Measurements from ENCODE around the gene TSGA10. TPM values are rescaled to one million over a fixed set of nuclear protein-coding genes. Genes with fewer than 3 reads are reported as not detected.

TSGA10 gene
- total RNA-seq, 1 donor, result 3.0 TPM

DNA sequence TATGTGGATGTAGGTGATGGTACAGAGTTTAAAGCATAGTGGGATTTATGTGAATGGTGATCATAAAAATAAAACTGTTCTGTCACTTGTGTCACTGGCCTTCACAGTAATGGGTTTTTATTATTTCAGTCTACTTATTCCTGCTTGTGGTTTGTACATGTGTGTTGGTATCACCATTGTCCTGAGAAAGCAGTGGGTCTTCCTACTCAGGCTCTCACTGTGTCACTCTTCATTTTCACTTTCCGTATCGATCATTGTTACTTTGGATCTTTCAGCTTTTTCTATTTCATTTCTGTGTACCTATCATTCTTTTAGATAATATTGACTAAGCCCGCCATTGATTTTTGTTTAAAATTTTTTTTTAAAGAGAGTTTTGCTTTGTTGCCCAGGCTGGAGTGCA is 33.6 kb upstream of the TSGA10 start:
- TF ChIP-seq, protein P1, sequence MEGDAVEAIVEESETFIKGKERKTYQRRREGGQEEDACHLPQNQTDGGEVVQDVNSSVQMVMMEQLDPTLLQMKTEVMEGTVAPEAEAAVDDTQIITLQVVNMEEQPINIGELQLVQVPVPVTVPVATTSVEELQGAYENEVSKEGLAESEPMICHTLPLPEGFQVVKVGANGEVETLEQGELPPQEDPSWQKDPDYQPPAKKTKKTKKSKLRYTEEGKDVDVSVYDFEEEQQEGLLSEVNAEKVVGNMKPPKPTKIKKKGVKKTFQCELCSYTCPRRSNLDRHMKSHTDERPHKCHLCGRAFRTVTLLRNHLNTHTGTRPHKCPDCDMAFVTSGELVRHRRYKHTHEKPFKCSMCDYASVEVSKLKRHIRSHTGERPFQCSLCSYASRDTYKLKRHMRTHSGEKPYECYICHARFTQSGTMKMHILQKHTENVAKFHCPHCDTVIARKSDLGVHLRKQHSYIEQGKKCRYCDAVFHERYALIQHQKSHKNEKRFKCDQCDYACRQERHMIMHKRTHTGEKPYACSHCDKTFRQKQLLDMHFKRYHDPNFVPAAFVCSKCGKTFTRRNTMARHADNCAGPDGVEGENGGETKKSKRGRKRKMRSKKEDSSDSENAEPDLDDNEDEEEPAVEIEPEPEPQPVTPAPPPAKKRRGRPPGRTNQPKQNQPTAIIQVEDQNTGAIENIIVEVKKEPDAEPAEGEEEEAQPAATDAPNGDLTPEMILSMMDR (IDR thresholded peaks at IDR 0.05; ENCODE audit: insufficient read depth, low read depth, low read length), result no peak
- no peak for DNase-seq (ENCODE audit: low read depth)
- H3K4me3 ChIP-seq (ENCODE audit: low read depth, low read length), result no peak overlapping the region

DNA sequence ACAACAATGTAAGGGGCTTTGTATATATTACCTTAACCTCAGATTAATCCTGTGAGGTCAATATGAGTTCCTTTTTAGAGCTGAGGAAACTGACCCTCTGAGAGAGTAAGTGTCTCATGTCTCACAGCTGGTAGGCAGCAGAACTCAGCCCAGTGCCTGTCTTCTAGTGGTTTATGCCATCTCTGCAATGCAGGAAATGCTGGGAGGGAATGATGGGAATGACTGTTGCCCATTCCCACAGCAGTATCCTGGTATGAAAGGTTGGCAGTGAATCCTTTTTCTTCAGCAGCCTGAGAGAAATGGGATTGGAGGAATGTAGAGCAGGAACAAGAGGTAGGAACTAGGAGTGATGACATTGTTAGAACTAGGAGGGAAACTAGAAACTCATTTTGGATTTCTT is 32.3 kb upstream of the TSGA10 start:
- DNase-seq (ENCODE audit: low read depth), result no peak
- TF ChIP-seq, protein P1 (IDR thresholded peaks at IDR 0.05; ENCODE audit: insufficient read depth, low read depth, low read length), result no peak
- H3K4me3 ChIP-seq (ENCODE audit: low read depth, low read length), result no peak overlapping the region

DNA sequence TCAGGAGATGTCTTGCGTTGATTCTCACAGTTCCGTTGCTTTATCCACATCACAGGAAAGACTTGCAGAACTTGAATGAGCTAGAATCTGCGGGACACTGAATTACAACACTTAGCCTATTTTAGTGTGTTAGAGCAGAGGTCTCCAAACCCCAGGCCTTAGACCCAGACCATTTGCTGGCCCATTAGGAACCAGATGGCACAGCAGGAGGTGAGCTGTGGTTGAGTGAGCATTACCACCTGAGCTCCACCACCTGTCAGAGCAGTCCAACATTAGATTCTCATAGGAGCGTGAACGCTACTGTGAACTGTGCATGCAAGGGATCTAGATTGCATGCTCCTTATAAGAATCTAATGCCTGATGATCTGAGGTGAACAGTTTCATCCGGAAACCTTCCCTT is 30.1 kb upstream of the TSGA10 start:
- TF ChIP-seq, protein P1 (IDR thresholded peaks at IDR 0.05; ENCODE audit: insufficient read depth, low read depth, low read length), result no peak
- DNase-seq (ENCODE audit: low read depth), result no peak
- no peak overlapping the region for H3K4me3 ChIP-seq (ENCODE audit: low read depth, low read length)

DNA sequence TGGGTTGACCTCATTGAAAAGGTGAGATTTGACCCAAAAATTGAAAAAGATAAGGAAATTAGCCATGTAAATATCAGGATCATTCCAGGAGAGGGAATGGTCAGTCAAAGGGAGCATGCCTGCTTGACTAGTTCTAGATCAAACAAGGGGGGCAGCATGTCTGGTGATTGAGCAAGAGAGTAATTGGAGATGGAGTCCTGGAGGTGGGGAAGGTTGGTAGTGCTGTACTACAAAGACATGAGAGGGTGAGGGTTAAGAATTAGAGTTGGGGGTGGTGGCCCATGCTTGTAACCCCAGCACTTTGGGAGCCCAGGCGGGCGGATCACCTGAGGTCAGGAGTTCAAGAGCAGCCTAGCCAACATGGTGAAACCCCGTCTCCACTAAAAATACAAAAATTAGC is 28.3 kb upstream of the TSGA10 start:
- no peak for DNase-seq (ENCODE audit: low read depth)
- TF ChIP-seq, protein P1 (IDR thresholded peaks at IDR 0.05; ENCODE audit: insufficient read depth, low read depth, low read length), result no peak
- H3K4me3 ChIP-seq (ENCODE audit: low read depth, low read length), result no peak overlapping the region

DNA sequence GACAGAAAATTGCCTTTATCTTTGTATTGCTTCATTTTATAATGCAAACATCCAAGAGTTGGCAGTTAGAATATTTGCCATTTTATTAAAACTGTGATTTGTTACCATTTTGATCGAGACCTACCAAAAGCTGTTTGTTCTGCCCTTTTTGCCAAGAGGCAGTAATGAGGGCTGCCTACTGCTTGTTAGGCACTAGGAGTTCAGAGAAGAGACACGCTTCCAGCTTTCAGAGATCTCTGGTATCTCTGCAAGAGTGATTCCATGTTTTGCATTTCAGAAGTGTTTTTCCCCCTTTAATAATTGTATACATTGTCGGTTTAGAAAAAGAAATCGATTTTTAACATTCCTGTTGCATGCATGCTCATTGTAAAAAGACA is 26.9 kb upstream of the TSGA10 start:
- TF ChIP-seq, protein P1 (IDR thresholded peaks at IDR 0.05; ENCODE audit: insufficient read depth, low read depth, low read length), result no peak
- DNase-seq (ENCODE audit: low read depth), result no peak
- peak overlapping the region; percentile 100 for H3K4me3 ChIP-seq (ENCODE audit: low read depth, low read length)

DNA sequence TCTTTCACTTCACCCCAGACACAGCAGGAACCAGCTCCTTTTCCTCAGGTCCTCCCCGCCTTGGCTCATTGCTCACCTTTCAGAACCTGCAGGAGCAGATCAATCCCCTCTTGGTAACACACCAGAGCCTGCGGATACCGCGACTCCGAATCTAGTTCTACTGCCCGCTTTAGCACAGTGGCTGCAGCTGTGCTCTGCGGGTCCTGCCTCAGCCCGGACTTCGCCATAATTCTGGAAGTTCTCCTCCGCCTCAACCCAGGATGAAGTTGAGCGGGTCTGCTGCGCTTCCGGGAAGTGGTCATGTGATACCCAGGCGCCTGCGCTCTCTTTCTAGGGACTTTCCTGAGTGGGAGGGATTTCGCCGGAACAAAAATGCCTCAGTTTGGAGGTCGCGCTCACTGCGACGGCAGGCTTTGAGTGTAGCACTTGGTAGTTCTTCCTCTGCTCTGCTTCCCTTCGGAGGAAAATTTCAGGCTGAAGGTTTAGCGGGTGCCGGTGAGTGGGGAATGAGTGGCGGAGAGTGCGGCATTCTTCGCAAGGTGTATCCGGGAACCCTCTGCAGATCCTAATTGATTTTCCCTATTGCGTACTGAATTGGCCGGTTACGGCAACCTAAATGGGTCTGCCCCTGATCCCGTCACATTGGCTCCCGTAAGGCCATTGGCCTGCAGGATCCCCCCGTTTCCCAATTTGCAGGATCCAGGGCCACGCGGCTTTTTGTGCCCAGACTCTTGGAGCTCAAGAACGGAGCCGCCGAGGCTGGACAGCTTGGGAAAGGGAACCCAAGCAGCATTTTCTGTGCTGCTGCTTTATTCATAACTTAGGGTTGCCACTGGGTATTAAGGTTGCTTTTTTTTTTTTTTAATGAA is 26.2 kb upstream of the TSGA10 start, which contains the start of the genes MITD1 and MRPL30:
TSS of gene MITD1 (minus strand) at position 304 of the 869 bp plus-strand sequence. CDS start at position 227, 77 bp downstream.
TSS of gene MRPL30 (plus strand) at position 430 of the 869 bp plus-strand sequence. CDS start 5,020 bp downstream, outside the sequence.
- peak; percentile 97 for DNase-seq (ENCODE audit: low read depth)
- TF ChIP-seq, protein P1 (IDR thresholded peaks at IDR 0.05; ENCODE audit: insufficient read depth, low read depth, low read length), result no peak
- peak within 1 kb of the TSS; percentile 100 for H3K4me3 ChIP-seq (ENCODE audit: low read depth, low read length)

Data from fibroblast of villous mesenchyme (primary cell).